Fibroblast of pulmonary artery (primary cell): ENCODE results near the gene IGF1.

ENCODE experiments used
- DNase-seq: peaks from one replicate; pipeline ENCODE4 v3.0.0-alpha.2; 2010; ENCODE audit warnings: low read depth
- H3K4me3 ChIP-seq: replicated peaks from 2 replicates; pipeline ENCODE4 v1.5.1; 2011; ENCODE audit warnings: low read depth, mild to moderate bottlenecking, control low read depth, low read length, moderate library complexity
- TF ChIP-seq, protein P1 (sequence below): IDR thresholded peaks from 2 replicates; pipeline ENCODE4 v1.5.1; 2011; ENCODE audit warnings: mild to moderate bottlenecking, control low read depth, low read length, inconsistent platforms; ENCODE audit errors: missing control alignments

The IGF1 gene

DNA sequence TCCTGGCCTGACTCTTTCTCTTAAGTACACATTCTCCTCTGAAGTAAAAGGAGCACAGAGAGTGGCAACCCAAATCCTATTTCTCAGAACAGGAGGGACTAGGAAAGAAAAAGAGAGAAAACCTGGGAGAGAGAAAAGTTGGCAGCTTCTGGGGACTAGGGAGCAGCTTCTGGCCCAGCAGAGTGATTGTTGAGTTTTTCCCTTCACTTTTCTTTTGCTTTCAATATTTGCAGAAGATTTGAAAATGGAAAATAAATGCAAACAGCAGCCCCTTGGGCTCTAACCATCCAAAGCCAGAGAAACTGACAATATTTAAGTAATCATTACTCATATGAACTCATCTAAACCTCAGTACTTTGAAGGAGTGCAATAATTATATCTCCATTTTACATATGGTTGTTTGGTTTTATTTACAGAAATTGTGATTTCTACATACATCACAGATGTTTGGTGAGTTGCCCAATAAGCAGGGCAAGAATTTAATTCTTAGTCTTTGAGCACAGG is 28.8 kb upstream of the IGF1 start:
- no peak for DNase-seq
- TF ChIP-seq, protein P1, sequence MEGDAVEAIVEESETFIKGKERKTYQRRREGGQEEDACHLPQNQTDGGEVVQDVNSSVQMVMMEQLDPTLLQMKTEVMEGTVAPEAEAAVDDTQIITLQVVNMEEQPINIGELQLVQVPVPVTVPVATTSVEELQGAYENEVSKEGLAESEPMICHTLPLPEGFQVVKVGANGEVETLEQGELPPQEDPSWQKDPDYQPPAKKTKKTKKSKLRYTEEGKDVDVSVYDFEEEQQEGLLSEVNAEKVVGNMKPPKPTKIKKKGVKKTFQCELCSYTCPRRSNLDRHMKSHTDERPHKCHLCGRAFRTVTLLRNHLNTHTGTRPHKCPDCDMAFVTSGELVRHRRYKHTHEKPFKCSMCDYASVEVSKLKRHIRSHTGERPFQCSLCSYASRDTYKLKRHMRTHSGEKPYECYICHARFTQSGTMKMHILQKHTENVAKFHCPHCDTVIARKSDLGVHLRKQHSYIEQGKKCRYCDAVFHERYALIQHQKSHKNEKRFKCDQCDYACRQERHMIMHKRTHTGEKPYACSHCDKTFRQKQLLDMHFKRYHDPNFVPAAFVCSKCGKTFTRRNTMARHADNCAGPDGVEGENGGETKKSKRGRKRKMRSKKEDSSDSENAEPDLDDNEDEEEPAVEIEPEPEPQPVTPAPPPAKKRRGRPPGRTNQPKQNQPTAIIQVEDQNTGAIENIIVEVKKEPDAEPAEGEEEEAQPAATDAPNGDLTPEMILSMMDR = no peak

GRCh38 chr12:102508052-102508451 is 27.7 kb upstream of the IGF1 start:
- DNase-seq = no peak
- H3K4me3 ChIP-seq = no peak overlapping the region
- TF ChIP-seq, protein P1 = no peak

More for the DNA sequence above, 28.8 kb upstream of the IGF1 start:
- no peak overlapping the region for H3K4me3 ChIP-seq

GRCh38 chr12:102507301-102507700 is 26.9 kb upstream of the IGF1 start:
- TF ChIP-seq, protein P1 = no peak
- H3K4me3 ChIP-seq = no peak overlapping the region
- no peak for DNase-seq

DNA sequence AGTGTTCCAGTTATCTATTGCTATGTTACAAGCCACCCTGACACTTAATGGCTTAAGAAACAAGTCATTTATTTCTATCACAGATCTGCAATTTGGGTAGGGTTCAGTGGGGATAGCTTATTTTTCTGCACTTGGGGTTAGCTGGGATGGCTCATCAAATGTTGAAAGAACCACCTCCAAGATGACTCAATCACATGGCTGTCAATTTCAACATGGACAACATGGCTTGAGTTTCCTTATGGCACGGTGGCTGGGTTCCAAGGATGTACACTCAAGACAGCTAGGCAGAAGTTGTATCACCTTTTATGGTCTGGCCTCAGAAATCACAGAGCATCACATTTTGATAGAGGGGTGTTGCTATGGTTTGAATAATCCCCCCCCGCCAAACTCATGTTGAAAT is 24.5 kb upstream of the IGF1 start:
- TF ChIP-seq, protein P1 = no peak
- no peak for DNase-seq
- no peak overlapping the region for H3K4me3 ChIP-seq

DNA sequence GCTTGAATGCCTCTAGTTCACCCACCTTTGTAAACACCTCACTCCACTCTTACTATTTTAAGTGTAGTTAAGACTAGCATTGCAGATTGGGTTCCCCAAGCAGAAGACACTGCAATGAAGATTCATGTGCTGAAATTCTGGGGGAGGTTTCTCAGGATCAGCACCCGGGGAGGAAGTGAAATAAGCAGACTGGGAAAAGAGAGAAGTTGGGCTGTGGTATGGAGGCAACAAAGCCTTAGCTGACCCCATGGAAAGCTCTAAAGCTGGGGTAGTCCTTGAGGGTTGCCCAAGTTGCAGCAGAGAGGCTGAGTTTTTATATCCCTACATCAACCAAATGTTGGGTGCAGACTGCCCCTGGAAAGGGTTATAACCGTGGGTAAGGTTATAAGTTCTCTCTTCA is 23.9 kb upstream of the IGF1 start:
- no peak overlapping the region for H3K4me3 ChIP-seq
- TF ChIP-seq, protein P1 = no peak

DNA sequence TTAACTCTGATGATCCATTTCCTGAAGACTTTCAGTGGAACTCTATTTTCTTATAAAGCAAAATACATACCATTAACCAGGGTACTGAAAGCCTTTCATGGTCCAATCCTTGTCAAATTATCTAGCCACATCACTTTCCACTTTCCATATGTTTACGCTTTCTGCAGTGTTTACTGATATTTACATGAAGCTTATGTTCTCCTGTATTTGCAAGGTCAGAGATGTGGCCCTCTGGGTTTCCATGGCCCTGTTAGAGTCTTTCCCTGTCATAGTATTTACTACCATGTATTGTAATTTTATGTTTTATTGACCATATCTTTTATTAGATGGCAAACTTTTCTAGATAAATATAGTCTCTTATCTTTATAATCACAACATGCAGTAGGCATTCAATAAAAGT is 23.5 kb upstream of the IGF1 start:
- H3K4me3 ChIP-seq = no peak overlapping the region
- TF ChIP-seq, protein P1 = no peak
- no peak for DNase-seq

More for the DNA sequence above, 23.9 kb upstream of the IGF1 start:
- DNase-seq = no peak

- no peak for DNase-seq
- TF ChIP-seq, protein P1 = no peak
- no peak overlapping the region for H3K4me3 ChIP-seq
These were observed 22.8 kb upstream of the IGF1 start for GRCh38 chr12:102503056-102503681.
